K562 (cell line): Measurements from ENCODE around the gene FOXK2. TPM values are rescaled to one million over a fixed set of nuclear protein-coding genes. Genes with fewer than 3 reads are reported as not detected.

ENCODE experiments used
- ARNT ChIP-seq, 2 experiments: fragments of 450-650 bp; IDR thresholded peaks; 2 replicates each; pipeline ENCODE4 v1.6.1; 2016; ENCODE audit warnings: mild to moderate bottlenecking in 1 of 2
- BACH1 ChIP-seq: fragments of 200-800 bp; sonication (Bioruptor generic); IDR thresholded peaks from 2 replicates; pipeline ENCODE4 v1.6.1; 2016; ENCODE audit warnings: missing genetic modification characterization, missing compliant biosample characterization
- BMI1 ChIP-seq: fragments of 150-350 bp; IDR thresholded peaks from 2 replicates; pipeline ENCODE4 v1.6.1; 2014; ENCODE audit warnings: low read length
- ETS2 ChIP-seq: IDR thresholded peaks from 2 replicates; pipeline ENCODE4 v1.6.1; 2016; ENCODE audit warnings: borderline replicate concordance, missing genetic modification characterization, mild to moderate bottlenecking, moderate library complexity, missing compliant biosample characterization; ENCODE audit not compliant: poor library complexity, severe bottlenecking
- FOXJ2 ChIP-seq: fragments of 200-800 bp; sonication (Bioruptor generic); IDR thresholded peaks from 2 replicates; pipeline ENCODE4 v1.6.1; 2016; ENCODE audit warnings: missing genetic modification characterization, missing compliant biosample characterization
- HNRNPLL ChIP-seq: fragments of 200-400 bp; formaldehyde crosslinking; IDR thresholded peaks from 2 replicates; pipeline ENCODE4 v1.6.1; 2017; ENCODE audit warnings: low read length, low read depth, mild to moderate bottlenecking; ENCODE audit not compliant: poor library complexity, severe bottlenecking
- KDM4B ChIP-seq, 2 experiments: fragments of 450-650 bp in 1 of 2; sonication (generic) in 1 of 2; IDR thresholded peaks; 2 replicates each; pipeline ENCODE4 v1.6.1; 2016 to 2017; ENCODE audit warnings: borderline replicate concordance in 2 of 2, antibody characterized with exemption in 1 of 2, low read depth in 1 of 2, mild to moderate bottlenecking in 1 of 2
- KHSRP ChIP-seq: fragments of 450-650 bp; IDR thresholded peaks from 2 replicates; pipeline ENCODE4 v1.6.1; 2017
- POLR3A ChIP-seq: IDR thresholded peaks from 2 replicates; pipeline ENCODE4 v1.6.1; 2011; ENCODE audit warnings: borderline replicate concordance, mild to moderate bottlenecking, moderate library complexity; ENCODE audit not compliant: insufficient read length, insufficient read depth; ENCODE audit errors: extremely low read depth
- SIN3B ChIP-seq: fragments of 450-650 bp; IDR thresholded peaks from 2 replicates; pipeline ENCODE4 v1.6.1; 2017; ENCODE audit warnings: low read depth, mild to moderate bottlenecking, moderate library complexity
- ZBTB1 ChIP-seq: sonication (generic); formaldehyde crosslinking; IDR thresholded peaks from 2 replicates; pipeline ENCODE4 v1.8.1; 2023; ENCODE audit warnings: missing genetic modification reagents, low read depth, mild to moderate bottlenecking, borderline replicate concordance
- ZNF232 ChIP-seq: sonication (generic); formaldehyde crosslinking; IDR thresholded peaks from 2 replicates; pipeline ENCODE4 v1.8.0; 2022; ENCODE audit warnings: mild to moderate bottlenecking, missing genetic modification reagents
- ZNF561 ChIP-seq: fragments of 450-650 bp; formaldehyde crosslinking; conservative IDR thresholded peaks from 2 replicates; pipeline ENCODE4 v1.4.0; 2020; ENCODE audit warnings: mild to moderate bottlenecking, moderate library complexity
- ZNF586 ChIP-seq: fragments of 450-650 bp; formaldehyde crosslinking; conservative IDR thresholded peaks from 2 replicates; pipeline ENCODE4 v1.4.0; 2020; ENCODE audit warnings: mild to moderate bottlenecking, moderate library complexity
- ZNF76 ChIP-seq: fragments of 250-450 bp; sonication (Bioruptor Pico); IDR thresholded peaks from 2 replicates; pipeline ENCODE4 v1.4.0; 2020; ENCODE audit warnings: mild to moderate bottlenecking, moderate library complexity, borderline replicate concordance
- polyA plus RNA-seq, 8 experiments: library from polyadenylated mRNA; depleted of rRNA in 4 of 8; stranded (reverse) in 5 of 8; unstranded in 3 of 8; fragments of >200 nt; fragmentation: Nextera tagmentation in 2 of 8; fragmentation: Illumina TruSeq in 1 of 8; extraction: Ambion mirVana in 2 of 8; extraction: Trizol in 1 of 8; gene quantifications; 2 replicates each; pipeline versions ENCODE4 v1.2.1 to v1.2.3, GENCODE V29; 2011 to 2014; ENCODE audit warnings: inconsistent platforms in 1 of 8, missing spikeins in 1 of 8
- total RNA-seq, 7 experiments: library from RNA; depleted of rRNA in 6 of 7; stranded (reverse); fragments of >200 nt in 6 of 7; fragmentation: Illumina TruSeq in 2 of 7; extraction: Trizol in 2 of 7; gene quantifications; 2 replicates each; pipeline versions ENCODE4 v1.2.1 to v1.2.3, GENCODE V29; 2011 to 2021; ENCODE audit warnings: low replicate concordance in 1 of 7
- TF ChIP-seq, protein P1 (sequence below): sonication (generic); formaldehyde crosslinking; IDR thresholded peaks from 2 replicates; pipeline ENCODE4 v1.4.0; 2020; ENCODE audit warnings: mild to moderate bottlenecking, missing genetic modification reagents
- TF ChIP-seq, protein P2 (sequence below), 2 experiments: IDR thresholded peaks in 1 of 2; conservative IDR thresholded peaks in 1 of 2; 2 replicates each; pipeline ENCODE4 v1.6.1; 2016; ENCODE audit warnings: low read depth in 2 of 2, mild to moderate bottlenecking in 1 of 2, missing compliant biosample characterization in 1 of 2, missing genetic modification characterization in 1 of 2, moderate library complexity in 1 of 2
- TF ChIP-seq, protein P3 (sequence below): fragments of 200-800 bp; sonication (Bioruptor generic); IDR thresholded peaks from 2 replicates; pipeline ENCODE4 v1.6.1; 2017; ENCODE audit warnings: missing genetic modification characterization, missing compliant biosample characterization
- TF ChIP-seq, protein P4 (sequence below): fragments of 250-450 bp; sonication (Bioruptor Pico); IDR thresholded peaks from 2 replicates; pipeline ENCODE4 v1.5.0; 2021

The FOXK2 gene
- total and polyA plus RNA-seq, 9 of the 15 experiments (the other 6 are each of a cell fraction or from before 2014, with no cell fraction given), result 3.0 to 86.0 (median 44.1) TPM

DNA sequence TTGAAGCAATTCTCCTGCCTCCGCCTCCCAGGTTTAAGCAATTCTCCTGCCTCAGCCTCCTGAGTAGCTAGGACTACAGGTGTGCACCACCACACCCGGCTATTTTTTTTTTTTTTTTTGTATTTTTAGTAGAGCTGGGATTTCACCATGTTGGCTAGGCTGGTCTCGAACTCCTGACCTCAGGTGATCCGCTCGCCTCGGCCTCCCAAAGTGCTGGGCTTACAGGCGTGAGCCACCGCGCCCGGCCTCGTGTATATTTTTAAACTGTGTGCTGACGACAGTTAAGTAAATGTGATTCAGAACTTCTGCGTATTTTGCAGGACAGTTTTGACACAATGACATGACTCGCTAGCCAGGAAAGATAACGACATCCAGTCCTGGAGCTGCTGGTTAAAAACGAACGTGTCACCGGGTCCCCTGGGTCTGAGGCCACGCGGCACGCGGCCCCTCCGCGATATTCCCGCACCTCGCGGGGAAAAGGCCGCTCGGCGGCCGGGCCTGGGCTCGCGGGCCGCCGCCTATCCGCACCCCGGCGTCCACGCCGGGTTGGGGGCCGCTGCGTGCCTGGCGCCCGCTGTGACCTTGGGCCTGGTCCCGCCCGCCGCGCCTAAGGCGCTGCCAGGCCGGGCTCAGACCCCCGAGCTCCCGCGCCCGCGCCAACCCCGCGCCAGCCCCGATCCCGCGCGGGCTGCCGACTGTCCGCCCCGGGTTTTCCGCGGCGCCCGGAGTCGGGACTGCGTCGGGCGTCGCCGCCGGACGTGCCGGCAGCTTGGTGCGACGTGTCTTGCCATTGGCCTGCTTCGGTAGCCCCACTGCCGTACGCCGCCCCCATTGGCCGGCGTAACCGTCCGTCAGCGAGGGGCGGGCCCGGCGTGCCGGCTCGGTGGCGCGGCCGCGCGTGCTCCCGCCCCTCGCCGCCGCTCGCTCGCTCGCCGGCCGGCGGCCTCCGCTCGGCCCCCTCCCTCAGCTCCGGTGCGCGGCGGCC lies at the start of gene FOXK2 (continued):
- TF ChIP-seq ZBTB1 (CRISPR knock-in tag) (peak; percentile 38; the same call in 1 of the 2 replicates), BACH1 (tag) (no peak; the same call in 1 of the 2 replicates), POLR3A (no peak), ZNF76 (CRISPR knock-in tag) (0 out of 2 replicates have a peak, but pooled peaks have one; percentile 79), FOXJ2 (tag) (no peak), ETS2 (no peak), ZNF232 (CRISPR knock-in tag) (0 out of 2 replicates have a peak, but pooled peaks have one; percentile 73), HNRNPLL (peak; percentile 52), BMI1 (no peak), KHSRP (no peak), ZNF561 (CRISPR knock-in tag) (no peak), KDM4B (IDR thresholded peaks at IDR 0.05; ENCODE audit: borderline replicate concordance in 2 of 2, low read depth in 1 of 2) (no peak), ZNF586 (no peak), SIN3B (peak; percentile 81), ARNT (IDR thresholded peaks at IDR 0.05) (peak; percentile 80 to 81; a peak in 3 of 4 replicates)
- TF ChIP-seq, protein P1, sequence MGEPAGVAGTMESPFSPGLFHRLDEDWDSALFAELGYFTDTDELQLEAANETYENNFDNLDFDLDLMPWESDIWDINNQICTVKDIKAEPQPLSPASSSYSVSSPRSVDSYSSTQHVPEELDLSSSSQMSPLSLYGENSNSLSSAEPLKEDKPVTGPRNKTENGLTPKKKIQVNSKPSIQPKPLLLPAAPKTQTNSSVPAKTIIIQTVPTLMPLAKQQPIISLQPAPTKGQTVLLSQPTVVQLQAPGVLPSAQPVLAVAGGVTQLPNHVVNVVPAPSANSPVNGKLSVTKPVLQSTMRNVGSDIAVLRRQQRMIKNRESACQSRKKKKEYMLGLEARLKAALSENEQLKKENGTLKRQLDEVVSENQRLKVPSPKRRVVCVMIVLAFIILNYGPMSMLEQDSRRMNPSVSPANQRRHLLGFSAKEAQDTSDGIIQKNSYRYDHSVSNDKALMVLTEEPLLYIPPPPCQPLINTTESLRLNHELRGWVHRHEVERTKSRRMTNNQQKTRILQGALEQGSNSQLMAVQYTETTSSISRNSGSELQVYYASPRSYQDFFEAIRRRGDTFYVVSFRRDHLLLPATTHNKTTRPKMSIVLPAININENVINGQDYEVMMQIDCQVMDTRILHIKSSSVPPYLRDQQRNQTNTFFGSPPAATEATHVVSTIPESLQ (CRISPR knock-in tag), result no peak
- TF ChIP-seq, protein P2, sequence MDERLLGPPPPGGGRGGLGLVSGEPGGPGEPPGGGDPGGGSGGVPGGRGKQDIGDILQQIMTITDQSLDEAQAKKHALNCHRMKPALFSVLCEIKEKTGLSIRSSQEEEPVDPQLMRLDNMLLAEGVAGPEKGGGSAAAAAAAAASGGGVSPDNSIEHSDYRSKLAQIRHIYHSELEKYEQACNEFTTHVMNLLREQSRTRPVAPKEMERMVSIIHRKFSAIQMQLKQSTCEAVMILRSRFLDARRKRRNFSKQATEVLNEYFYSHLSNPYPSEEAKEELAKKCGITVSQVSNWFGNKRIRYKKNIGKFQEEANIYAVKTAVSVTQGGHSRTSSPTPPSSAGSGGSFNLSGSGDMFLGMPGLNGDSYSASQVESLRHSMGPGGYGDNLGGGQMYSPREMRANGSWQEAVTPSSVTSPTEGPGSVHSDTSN (CRISPR knock-in tag; IDR thresholded peaks at IDR 0.05; ENCODE audit: low read depth), result peak; percentile 68
- TF ChIP-seq, protein P2 (tag; conservative IDR thresholded peaks at IDR 0.05; ENCODE audit: low read depth), result no peak
- TF ChIP-seq, protein P3, sequence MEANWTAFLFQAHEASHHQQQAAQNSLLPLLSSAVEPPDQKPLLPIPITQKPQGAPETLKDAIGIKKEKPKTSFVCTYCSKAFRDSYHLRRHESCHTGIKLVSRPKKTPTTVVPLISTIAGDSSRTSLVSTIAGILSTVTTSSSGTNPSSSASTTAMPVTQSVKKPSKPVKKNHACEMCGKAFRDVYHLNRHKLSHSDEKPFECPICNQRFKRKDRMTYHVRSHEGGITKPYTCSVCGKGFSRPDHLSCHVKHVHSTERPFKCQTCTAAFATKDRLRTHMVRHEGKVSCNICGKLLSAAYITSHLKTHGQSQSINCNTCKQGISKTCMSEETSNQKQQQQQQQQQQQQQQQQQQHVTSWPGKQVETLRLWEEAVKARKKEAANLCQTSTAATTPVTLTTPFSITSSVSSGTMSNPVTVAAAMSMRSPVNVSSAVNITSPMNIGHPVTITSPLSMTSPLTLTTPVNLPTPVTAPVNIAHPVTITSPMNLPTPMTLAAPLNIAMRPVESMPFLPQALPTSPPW (CRISPR knock-in tag), result peak; percentile 55
- TF ChIP-seq, protein P4, sequence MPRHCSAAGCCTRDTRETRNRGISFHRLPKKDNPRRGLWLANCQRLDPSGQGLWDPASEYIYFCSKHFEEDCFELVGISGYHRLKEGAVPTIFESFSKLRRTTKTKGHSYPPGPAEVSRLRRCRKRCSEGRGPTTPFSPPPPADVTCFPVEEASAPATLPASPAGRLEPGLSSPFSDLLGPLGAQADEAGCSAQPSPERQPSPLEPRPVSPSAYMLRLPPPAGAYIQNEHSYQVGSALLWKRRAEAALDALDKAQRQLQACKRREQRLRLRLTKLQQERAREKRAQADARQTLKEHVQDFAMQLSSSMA (CRISPR knock-in tag), result no peak
